Mucosa of descending colon (tissue), 3 donors: ENCODE measurements around the gene COQ10A. TPM values are rescaled to one million over a fixed set of nuclear protein-coding genes. Genes with fewer than 3 reads are reported as not detected.
"Not testable (repeated sequence)": the region's sequence is repeated elsewhere in the genome, so short reads cannot be mapped to it uniquely, and the experiment has no call there.

Experiments used
- ATAC-seq: fragments of 200-7000 bp; cut with Tn5 transposase; one replicate; pipeline ENCODE4 v1.9.1; 2020; ENCODE audit warnings: mild to moderate bottlenecking, moderate library complexity
- DNase-seq, 3 donors: peaks; one replicate each; pipeline ENCODE4 v3.0.0-alpha.2; 2020
- H3K36me3 ChIP-seq: fragments of 200-600 bp; one replicate; pipeline ENCODE4 v1.8.0; 2021; ENCODE audit warnings: low read depth, mild to moderate bottlenecking
- H3K4me1 ChIP-seq: fragments of 200-600 bp; one replicate; pipeline ENCODE4 v1.8.0; 2021; ENCODE audit warnings: low read depth, mild to moderate bottlenecking
- H3K4me3 ChIP-seq: fragments of 200-600 bp; one replicate; pipeline ENCODE4 v1.8.0; 2021; ENCODE audit warnings: mild to moderate bottlenecking
- H3K9me3 ChIP-seq: fragments of 200-600 bp; one replicate; pipeline ENCODE4 v1.8.0; 2021; ENCODE audit warnings: mild to moderate bottlenecking
- CTCF ChIP-seq: fragments of 200-600 bp; IDR thresholded peaks from one replicate; pipeline ENCODE4 v1.8.0; 2022; ENCODE audit warnings: antibody characterized with exemption, mild to moderate bottlenecking
- intact Hi-C, 2 donors: fragments of 100-400 bp; cut with DNase I in 1 of 2; cut with micrococcal nuclease in 1 of 2; formaldehyde crosslinking; loops; one replicate each; pipeline versions ENCODE4 v1.11.0 to v1.11.1; 2022; cut with DNase I, micrococcal nuclease
- total RNA-seq, 3 donors: library from RNA; stranded (reverse); fragmentation: NEBNext Ultra II Directional in 2 of 3; extraction: Animal tissue kit (Norgen Biotek cat#: 25700) in 2 of 3; gene quantifications; one replicate each; pipeline versions ENCODE4 v1.2.1 to v1.2.4, GENCODE V29; 2021 to 2023
- donor health status: DM: no; HTN: no; CAD: no; lungs with moderate emphysema.
- donor health status: DM: no; HTN: no; CAD: no.
- donor health status: DM: no; HTN: yes; CAD: no.

Gene COQ10A
- total RNA-seq, 3 donors from 2014 or later, result 4.0 to 12.7 (median 5.3) TPM

- Histone ChIP-seq H3K9me3 (no peaks in the 10 kb centered on the region), H3K4me3 (no peak overlapping the region), H3K4me1 (no peaks in the 10 kb centered on the region), H3K36me3 (peaks cover 28% of the 10 kb centered on the region)
- intact Hi-C loops, result no loop called here
- TF ChIP-seq CTCF, result no peak
- DNase-seq (no peak), ATAC-seq (no peak)
These were observed 15.8 kb downstream of the COQ10A start for GRCh38 chr12:56282579-56282978.

- ATAC-seq, H3K4me1 ChIP-seq, DNase-seq, intact Hi-C loops, H3K9me3 ChIP-seq, H3K4me3 ChIP-seq: not testable (repeated sequence)
- H3K36me3 ChIP-seq, result peaks cover 22% of the 10 kb centered on the region
These were observed 17.5 kb downstream of the COQ10A start for GRCh38 chr12:56284263-56284662.

GRCh38 chr12:56286044-56286830 lies 19.5 kb downstream of the COQ10A start:
- no peaks in the 10 kb centered on the region for H3K9me3 ChIP-seq
- no peak overlapping the region for H3K4me3 ChIP-seq
- no peaks in the 10 kb centered on the region for H3K4me1 ChIP-seq
- intact Hi-C loops, result no loop called here
- no peak for DNase-seq
- no peak for ATAC-seq
- H3K36me3 ChIP-seq, result peaks cover 16% of the 10 kb centered on the region
- no peak for TF ChIP-seq CTCF

- intact Hi-C loops, result no loop called here
- no peaks in the 10 kb centered on the region for H3K4me1 ChIP-seq
- peaks cover 8% of the 10 kb centered on the region for H3K36me3 ChIP-seq
- no peaks in the 10 kb centered on the region for H3K9me3 ChIP-seq
- DNase-seq (no peak), ATAC-seq (no peak)
- no peak overlapping the region for H3K4me3 ChIP-seq
- TF ChIP-seq CTCF, result no peak
These were observed 22.1 kb downstream of the COQ10A start for GRCh38 chr12:56288705-56289387.

GRCh38 chr12:56293795-56294194 lies 27.1 kb downstream of the COQ10A start:
- Histone ChIP-seq H3K9me3 (no peaks in the 10 kb centered on the region), H3K36me3 (no peaks in the 10 kb centered on the region), H3K4me1 (peaks cover 26% of the 10 kb centered on the region), H3K4me3 (no peak overlapping the region)
- ATAC-seq (no peak), DNase-seq (no peak)
- no peak for TF ChIP-seq CTCF
- intact Hi-C loops, result no loop called here

- Histone ChIP-seq H3K9me3 (no peaks in the 10 kb centered on the region), H3K36me3 (no peaks in the 10 kb centered on the region), H3K4me3 (no peak overlapping the region), H3K4me1 (peaks cover 38% of the 10 kb centered on the region)
- ATAC-seq (no peak), DNase-seq (no peak)
- no peak for TF ChIP-seq CTCF
- intact Hi-C loops, result no loop called here
These were observed 29.6 kb downstream of the COQ10A start for GRCh38 chr12:56296295-56296694.
